WTC11 (cell line): ENCODE data around the gene MAEA.

Experiments
- ARID4B ChIP-seq: sonication (generic); formaldehyde crosslinking; IDR thresholded peaks from 2 replicates; pipeline ENCODE4 v1.8.0; 2023; ENCODE audit warnings: missing genetic modification reagents, mild to moderate bottlenecking, borderline replicate concordance
- CTCF ChIP-seq: fragments of 200-600 bp; IDR thresholded peaks from 2 replicates; pipeline ENCODE4 v1.8.0; 2022; ENCODE audit warnings: antibody characterized with exemption
- ELF4 ChIP-seq: sonication (generic); formaldehyde crosslinking; IDR thresholded peaks from 2 replicates; pipeline ENCODE4 v1.8.1; 2022; ENCODE audit warnings: low read depth, mild to moderate bottlenecking, moderate library complexity, missing genetic modification reagents
- ESRRA ChIP-seq: sonication (generic); formaldehyde crosslinking; IDR thresholded peaks from 2 replicates; pipeline ENCODE4 v1.8.1; 2022; ENCODE audit warnings: mild to moderate bottlenecking, missing genetic modification reagents, borderline replicate concordance
- IRF2 ChIP-seq: sonication (generic); formaldehyde crosslinking; IDR thresholded peaks from 2 replicates; pipeline ENCODE4 v1.8.0; 2022; ENCODE audit warnings: low read depth, missing genetic modification reagents, borderline replicate concordance
- MAX ChIP-seq: sonication (generic); formaldehyde crosslinking; IDR thresholded peaks from 2 replicates; pipeline ENCODE4 v1.8.0; 2022; ENCODE audit warnings: mild to moderate bottlenecking, missing genetic modification reagents
- MYBL2 ChIP-seq: sonication (generic); formaldehyde crosslinking; IDR thresholded peaks from 2 replicates; pipeline ENCODE4 v1.8.1; 2023; ENCODE audit warnings: mild to moderate bottlenecking, moderate library complexity, missing genetic modification reagents
- NFYB ChIP-seq: sonication (generic); formaldehyde crosslinking; conservative IDR thresholded peaks from 2 replicates; pipeline ENCODE4 v1.8.0; 2022; ENCODE audit warnings: low read depth, missing genetic modification reagents
- PRDM15 ChIP-seq: sonication (generic); formaldehyde crosslinking; IDR thresholded peaks from 2 replicates; pipeline ENCODE4 v1.8.0; 2022; ENCODE audit warnings: missing genetic modification reagents
- PRRX2 ChIP-seq: fragments of 250-450 bp; sonication (Bioruptor Pico); IDR thresholded peaks from 2 replicates; pipeline ENCODE4 v1.8.0; 2021; ENCODE audit warnings: mild to moderate bottlenecking
- SP1 ChIP-seq: sonication (generic); formaldehyde crosslinking; conservative IDR thresholded peaks from 2 replicates; pipeline ENCODE4 v1.8.1; 2022; ENCODE audit warnings: missing genetic modification reagents

- TF ChIP-seq MAX (CRISPR knock-in tag): no peak
- no peak for TF ChIP-seq NFYB (CRISPR knock-in tag)
- TF ChIP-seq ELF4 (CRISPR knock-in tag): no peak
- TF ChIP-seq PRDM15: no peak
- TF ChIP-seq SP1 (CRISPR knock-in tag): no peak
- no peak for TF ChIP-seq MYBL2 (CRISPR knock-in tag)
- no peak for TF ChIP-seq CTCF
- no peak for TF ChIP-seq ARID4B (CRISPR knock-in tag)
- no peak for TF ChIP-seq IRF2 (CRISPR knock-in tag)
- no peak for TF ChIP-seq ESRRA
- no peak for TF ChIP-seq PRRX2 (CRISPR knock-in tag)
These were observed 40.0 kb downstream of the MAEA start for GRCh38 chr4:1329408-1330371.
